Measurements from ENCODE around the gene SC5D. TPM values are rescaled to one million over a fixed set of nuclear protein-coding genes. Genes with fewer than 3 reads are reported as not detected.

Gene SC5D, protein sequence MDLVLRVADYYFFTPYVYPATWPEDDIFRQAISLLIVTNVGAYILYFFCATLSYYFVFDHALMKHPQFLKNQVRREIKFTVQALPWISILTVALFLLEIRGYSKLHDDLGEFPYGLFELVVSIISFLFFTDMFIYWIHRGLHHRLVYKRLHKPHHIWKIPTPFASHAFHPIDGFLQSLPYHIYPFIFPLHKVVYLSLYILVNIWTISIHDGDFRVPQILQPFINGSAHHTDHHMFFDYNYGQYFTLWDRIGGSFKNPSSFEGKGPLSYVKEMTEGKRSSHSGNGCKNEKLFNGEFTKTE
- total RNA-seq, result 26.0 and 29.5 TPM in 2 replicates

DNA sequence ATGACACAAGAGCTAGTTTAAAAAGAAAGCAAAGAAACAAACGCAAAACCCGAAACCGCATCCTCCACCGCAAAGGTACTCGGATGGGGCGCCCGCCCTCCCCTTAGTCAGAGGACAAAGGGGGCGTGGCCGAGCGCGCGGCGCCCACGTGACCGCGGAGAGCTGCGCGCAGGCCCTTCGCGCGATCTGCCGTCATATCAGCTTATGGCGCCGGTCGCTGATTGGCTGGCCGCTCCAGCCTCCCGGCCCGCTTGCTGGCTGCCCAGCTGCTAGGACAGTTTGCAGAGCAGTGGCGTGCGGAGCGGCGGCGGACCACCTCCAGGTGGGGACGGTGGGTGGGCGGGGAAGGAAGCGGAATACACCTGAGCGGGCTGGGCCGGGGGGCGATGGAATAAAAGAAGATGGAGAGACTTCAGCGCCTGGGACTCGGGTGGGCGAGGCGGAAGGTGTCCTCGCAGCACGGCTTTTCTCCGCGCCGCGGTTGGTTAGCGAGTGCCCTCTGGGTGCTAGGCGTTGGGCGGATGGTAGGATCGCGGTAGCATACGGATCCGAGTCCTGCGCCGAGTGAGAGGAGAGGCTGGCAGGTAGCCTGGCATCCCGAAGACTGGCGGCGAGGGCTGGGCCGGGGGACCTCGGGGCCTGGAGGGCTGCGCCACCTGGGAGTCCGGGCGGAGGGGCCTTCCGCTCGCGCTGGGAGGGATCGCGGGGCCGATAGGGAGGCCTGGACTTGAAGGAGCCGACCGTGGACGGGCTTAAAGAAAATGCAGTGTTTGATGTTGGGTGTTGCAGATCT is at the start of gene SC5D:
TSS of gene SC5D (plus strand) at position 277 of the 793 bp plus-strand sequence. CDS start 10,605 bp downstream, outside the sequence.

Other genes with a start within 250 kb of the SC5D start
- 0.05 and 0.73 TPM in 2 replicates for gene TECTA, start 191.5 kb upstream of the SC5D start, total RNA-seq
- gene SORL1, start 159.5 kb downstream of the SC5D start, total RNA-seq, result 0.07 and 0.74 TPM in 2 replicates

Data from mammary microvascular endothelial cell (primary cell).